Measurements from ENCODE around the gene NEO1.

- no peak for TF ChIP-seq CTCF (IDR thresholded peaks at IDR 0.05)
- TF ChIP-seq POLR2A (IDR thresholded peaks at IDR 0.05), result no peak
Observed at GRCh38 chr15:73143763-73144155, 91.5 kb downstream of the NEO1 start.

Data from uterus (tissue), 2 donors.